Caco-2 (cell line): ENCODE measurements around the gene LRRIQ3. TPM values are rescaled to one million over a fixed set of nuclear protein-coding genes. Genes with fewer than 3 reads are reported as not detected.

Experiments
- BruUV-seq: library from RNA; stranded (reverse); fragments of 400-500 nt; replicated peaks from 2 replicates; lab custom pipeline; 2021; lab: Mats Ljungman, UMichigan
- CTCF ChIA-PET: fragments of 300-600 bp; sonication (Branson Sonifier 250); formaldehyde crosslinking; loops from one replicate; lab custom pipeline; 2022; ENCODE audit warnings: antibody characterized with exemption; lab: Charles Lee
- POLR2A ChIA-PET: fragments of 300-600 bp; sonication (Branson Sonifier 250); formaldehyde crosslinking; loops from one replicate; lab custom pipeline; 2022; ENCODE audit warnings: antibody characterized with exemption; lab: Charles Lee
- DNase-seq, 2 experiments: peaks; one replicate each; pipeline versions ENCODE4 v3.0.0 to v3.0.0-alpha.2; 2020 to 2022
- H3K27me3 ChIP-seq: replicated peaks from 2 replicates; pipeline ENCODE4 v1.6.0; 2011; ENCODE audit warnings: low read length; ENCODE audit not compliant: control insufficient read depth, insufficient read depth
- H3K36me3 ChIP-seq: 2 replicates; pipeline ENCODE4 v1.5.1; 2011; ENCODE audit warnings: low read length; ENCODE audit not compliant: control insufficient read depth, insufficient read depth
- H3K4me1 ChIP-seq: fragments of 250-450 bp; sonication (Bioruptor Pico); 2 replicates; pipeline ENCODE4 v1.5.1; 2020; ENCODE audit warnings: mild to moderate bottlenecking
- H3K4me3 ChIP-seq: 2 replicates; pipeline ENCODE4 v1.5.1; 2011; ENCODE audit warnings: low read depth, mild to moderate bottlenecking, control low read depth, low read length
- H3K9me3 ChIP-seq: fragments of 250-450 bp; sonication (Bioruptor Pico); 2 replicates; pipeline ENCODE4 v1.5.1; 2020; ENCODE audit warnings: mild to moderate bottlenecking, moderate library complexity
- H3K27ac Mint-ChIP-seq: one replicate; pipeline ENCODE4 v1.8.0; 2022; ENCODE audit warnings: mixed read lengths; ENCODE audit not compliant: unreplicated experiment
- H3K27me3 Mint-ChIP-seq: one replicate; pipeline ENCODE4 v1.8.0; 2022; ENCODE audit warnings: mixed read lengths; ENCODE audit not compliant: insufficient read depth, unreplicated experiment
- H3K36me3 Mint-ChIP-seq: one replicate; pipeline ENCODE4 v1.8.0; 2022; ENCODE audit warnings: mild to moderate bottlenecking, mixed read lengths; ENCODE audit not compliant: insufficient read depth, unreplicated experiment
- H3K4me1 Mint-ChIP-seq: one replicate; pipeline ENCODE4 v1.8.0; 2022; ENCODE audit warnings: low read depth, mixed read lengths; ENCODE audit not compliant: unreplicated experiment
- H3K4me3 Mint-ChIP-seq: one replicate; pipeline ENCODE4 v1.8.0; 2022; ENCODE audit warnings: mild to moderate bottlenecking, moderate library complexity, mixed read lengths; ENCODE audit not compliant: unreplicated experiment
- H3K9me3 Mint-ChIP-seq: one replicate; pipeline ENCODE4 v1.8.0; 2022; ENCODE audit warnings: mixed read lengths; ENCODE audit not compliant: unreplicated experiment
- CTCF ChIP-seq, 2 experiments: fragments of 200-600 bp in 1 of 2; IDR thresholded peaks; 1 replicate in 1 of 2; 2 replicates in 1 of 2; pipeline versions ENCODE4 v1.5.1 to v1.8.0; 2011 to 2022; ENCODE audit warnings: antibody characterized with exemption in 1 of 2, control low read depth in 1 of 2, inconsistent platforms in 1 of 2, low read depth in 1 of 2, low read length in 1 of 2, mild to moderate bottlenecking in 1 of 2, moderate library complexity in 1 of 2; ENCODE audit not compliant: insufficient read depth in 1 of 2, severe bottlenecking in 1 of 2, unreplicated experiment in 1 of 2
- intact Hi-C: fragments of 100-400 bp; cut with micrococcal nuclease; formaldehyde crosslinking; loops from one replicate; pipeline ENCODE4 v1.10.0; 2022; ENCODE audit not compliant: unreplicated experiment
- total RNA-seq: library from RNA; stranded (reverse); gene quantifications from 2 replicates; pipeline ENCODE4 v1.2.3, GENCODE V29; 2022

The LRRIQ3 gene
- total RNA-seq, 1 experiment from 2014 or later = 0.23 TPM

- Mint-ChIP-seq H3K4me3 (no peak overlapping the region), H3K36me3 (no peaks in the 10 kb centered on the region), H3K4me1 (no peaks in the 10 kb centered on the region), H3K27ac (no peak overlapping the region), H3K9me3 (no peaks in the 10 kb centered on the region), H3K27me3 (peaks cover 2% of the 10 kb centered on the region)
- POLR2A ChIA-PET = no interaction called here
- intact Hi-C loops = no loop called here
- H3K9me3 ChIP-seq = no peaks in the 10 kb centered on the region
- DNase-seq = no peak
- H3K27me3 ChIP-seq = no peaks in the 10 kb centered on the region
- CTCF ChIA-PET = no interaction called here
- no TSS peak for BruUV-seq
- no peaks in the 10 kb centered on the region for H3K36me3 ChIP-seq
- no peak overlapping the region for H3K4me3 ChIP-seq
- H3K4me1 ChIP-seq = no peaks in the 10 kb centered on the region
- TF ChIP-seq CTCF (IDR thresholded peaks at IDR 0.05; ENCODE audit: insufficient read depth in 1 of 2, low read depth in 1 of 2, low read length in 1 of 2, severe bottlenecking in 1 of 2, unreplicated experiment in 1 of 2) = no peak
Observed at GRCh38 chr1:74065081-74065480, 132.9 kb downstream of the LRRIQ3 start.

- Mint-ChIP-seq H3K36me3 (no peaks in the 10 kb centered on the region), H3K4me1 (no peaks in the 10 kb centered on the region), H3K9me3 (no peaks in the 10 kb centered on the region), H3K27ac (no peak overlapping the region), H3K4me3 (no peak overlapping the region), H3K27me3 (peaks cover 2% of the 10 kb centered on the region)
- BruUV-seq = no TSS peak
- TF ChIP-seq CTCF (IDR thresholded peaks at IDR 0.05; ENCODE audit: insufficient read depth in 1 of 2, low read depth in 1 of 2, low read length in 1 of 2, severe bottlenecking in 1 of 2, unreplicated experiment in 1 of 2) = no peak
- intact Hi-C loops = no loop called here
- POLR2A ChIA-PET = no interaction called here
- no peaks in the 10 kb centered on the region for H3K4me1 ChIP-seq
- DNase-seq = no peak
- no peaks in the 10 kb centered on the region for H3K9me3 ChIP-seq
- H3K36me3 ChIP-seq = no peaks in the 10 kb centered on the region
- no peaks in the 10 kb centered on the region for H3K27me3 ChIP-seq
- CTCF ChIA-PET = no interaction called here
- H3K4me3 ChIP-seq = no peak overlapping the region
Observed at GRCh38 chr1:74057719-74058118, 140.3 kb downstream of the LRRIQ3 start.

GRCh38 chr1:74053407-74053806 is 144.6 kb downstream of the LRRIQ3 start:
- Mint-ChIP-seq H3K9me3 (no peaks in the 10 kb centered on the region), H3K4me3 (no peak overlapping the region), H3K36me3 (no peaks in the 10 kb centered on the region), H3K27ac (no peak overlapping the region), H3K4me1 (no peaks in the 10 kb centered on the region), H3K27me3 (peaks cover 3% of the 10 kb centered on the region)
- intact Hi-C loops = no loop called here
- H3K4me3 ChIP-seq = no peak overlapping the region
- H3K27me3 ChIP-seq = no peaks in the 10 kb centered on the region
- H3K36me3 ChIP-seq = no peaks in the 10 kb centered on the region
- BruUV-seq = no TSS peak
- no peaks in the 10 kb centered on the region for H3K9me3 ChIP-seq
- no peak for TF ChIP-seq CTCF (IDR thresholded peaks at IDR 0.05; ENCODE audit: insufficient read depth in 1 of 2, low read depth in 1 of 2, low read length in 1 of 2, severe bottlenecking in 1 of 2, unreplicated experiment in 1 of 2)
- ChIA-PET POLR2A (no interaction called here), CTCF (no interaction called here)
- no peaks in the 10 kb centered on the region for H3K4me1 ChIP-seq
- DNase-seq = no peak
